Activated T-cell treated with anti-CD3 and anti-CD28 coated beads for 4 hours (primary cell): ENCODE data around the gene EHD1.
A peak's percentile ranks its signal among the peaks of the same experiment; 100 is the strongest.

Experiments used
- DNase-seq: peaks from one replicate; pipeline ENCODE4 v3.0.0-alpha.2; 2020

EHD1 gene

DNA sequence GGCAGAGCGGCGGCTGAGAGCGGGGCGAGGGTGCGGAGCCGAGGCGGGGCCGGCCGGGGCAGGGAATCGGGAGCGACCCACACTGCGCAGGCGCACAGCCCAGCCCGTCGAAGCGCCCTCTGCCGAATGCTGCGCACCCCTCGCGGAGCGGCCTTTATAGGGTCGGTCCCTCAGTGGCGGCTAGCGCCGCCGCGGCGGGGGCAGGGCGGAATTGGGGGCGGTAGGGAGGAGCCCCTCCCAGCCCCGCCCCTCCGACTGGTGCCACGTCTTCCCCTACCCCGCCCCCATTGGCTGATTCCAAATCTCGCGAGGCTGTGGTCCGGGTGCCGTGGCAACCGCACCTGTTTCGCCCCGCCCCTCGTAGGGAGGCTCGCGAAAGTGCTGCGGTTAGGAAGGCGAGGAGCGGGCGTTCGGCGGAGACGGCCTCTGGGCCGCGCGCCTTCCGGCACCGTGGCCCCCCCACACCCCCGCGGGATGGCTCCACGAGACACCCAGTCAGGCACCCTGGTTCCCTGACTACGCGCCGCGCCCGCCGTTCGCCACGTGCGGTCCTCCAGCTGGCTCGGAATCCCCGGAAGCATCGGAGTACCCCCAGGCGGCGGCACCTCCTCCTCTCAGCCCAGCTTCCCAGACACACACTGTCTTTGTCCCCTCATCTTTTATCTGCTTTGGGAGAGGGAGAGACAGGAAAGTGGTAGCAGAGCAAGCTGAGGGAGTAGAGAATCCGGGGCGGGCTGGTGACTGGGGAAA is at the start of gene EHD1:
TSS of gene EHD1 (minus strand) at position 128 of the 750 bp plus-strand sequence. CDS start 157 bp downstream, outside the sequence.
- DNase-seq: peak; percentile 100

DNA sequence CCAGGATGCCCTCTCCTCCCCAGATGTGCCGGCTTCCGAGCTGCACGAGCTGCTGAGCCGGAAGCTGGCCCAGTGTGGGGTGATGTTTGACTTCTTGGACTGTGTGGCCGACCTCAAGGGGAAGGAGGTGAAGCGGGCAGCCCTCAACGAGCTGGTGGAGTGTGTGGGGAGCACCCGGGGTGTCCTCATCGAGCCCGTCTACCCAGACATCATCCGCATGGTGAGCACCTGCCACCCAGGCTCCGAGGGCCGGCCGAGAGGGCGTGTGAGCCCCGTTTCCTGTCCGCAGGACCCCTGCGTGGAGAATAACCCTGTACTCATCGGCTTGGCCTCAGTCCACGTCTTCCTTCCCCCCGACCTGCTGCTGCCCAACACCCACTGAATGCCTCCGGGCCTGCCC is 48.3 kb upstream of the EHD1 start:
- no peak for DNase-seq

DNA sequence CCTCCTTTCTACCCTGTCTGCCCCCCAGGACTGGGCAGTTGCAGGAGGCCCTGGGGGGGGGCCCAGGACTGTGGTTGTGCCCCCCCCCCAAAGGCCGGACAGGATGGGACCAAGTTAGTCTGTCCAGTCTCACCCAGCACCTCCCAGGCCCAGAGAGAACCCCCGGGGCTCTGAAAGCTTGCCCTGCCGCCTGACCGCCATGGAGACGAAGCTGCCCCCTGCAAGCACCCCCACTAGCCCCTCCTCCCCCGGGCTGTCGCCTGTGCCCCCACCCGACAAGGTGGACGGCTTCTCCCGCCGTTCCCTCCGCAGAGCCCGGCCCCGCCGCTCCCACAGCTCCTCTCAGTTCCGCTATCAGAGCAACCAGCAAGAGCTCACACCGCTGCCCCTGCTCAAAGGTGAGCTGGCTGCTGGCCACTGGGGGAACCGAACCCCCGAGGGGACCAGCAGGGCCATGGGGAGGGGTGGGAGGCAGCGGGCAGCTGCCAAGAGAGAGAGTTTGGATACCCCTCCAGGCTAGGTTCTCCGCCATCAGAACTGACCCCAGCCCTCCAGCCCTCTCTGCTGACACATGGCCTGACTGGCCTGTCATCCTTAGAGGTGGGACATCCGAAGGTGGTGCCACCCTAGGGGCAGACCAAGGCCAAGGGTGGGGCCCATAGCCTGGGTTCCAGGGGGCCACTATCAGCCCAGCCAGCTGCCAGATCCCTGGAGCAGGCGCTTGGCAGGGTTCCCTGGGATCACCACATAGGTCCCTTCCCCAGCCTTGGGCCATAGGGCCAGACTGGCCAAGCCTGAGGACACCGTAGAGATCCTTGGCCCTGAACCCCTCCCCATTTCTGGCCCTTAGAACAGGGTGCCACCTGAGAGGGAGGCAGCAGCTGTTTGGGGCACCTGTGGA is 47.4 kb upstream of the EHD1 start:
- no peak for DNase-seq

DNA sequence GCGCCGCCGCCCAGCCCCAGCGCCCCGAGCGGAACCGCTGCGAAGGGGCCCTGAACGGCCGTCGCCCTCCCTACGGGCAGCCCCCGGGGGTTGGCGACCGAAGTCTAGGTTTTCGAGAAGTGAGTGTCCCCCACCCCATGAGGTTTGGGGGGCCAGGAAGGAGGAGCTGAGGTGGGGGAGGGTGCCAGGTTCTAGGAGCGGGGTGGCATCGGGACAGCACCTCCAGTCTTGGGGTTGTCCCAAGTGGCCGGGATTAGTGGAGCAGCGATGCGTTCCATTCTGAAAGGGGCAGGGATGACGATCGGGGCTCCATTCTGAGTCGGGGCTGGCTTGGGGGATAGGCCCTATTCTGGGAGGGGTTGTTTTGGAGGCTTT is 46.5 kb upstream of the EHD1 start:
- DNase-seq: no peak

DNA sequence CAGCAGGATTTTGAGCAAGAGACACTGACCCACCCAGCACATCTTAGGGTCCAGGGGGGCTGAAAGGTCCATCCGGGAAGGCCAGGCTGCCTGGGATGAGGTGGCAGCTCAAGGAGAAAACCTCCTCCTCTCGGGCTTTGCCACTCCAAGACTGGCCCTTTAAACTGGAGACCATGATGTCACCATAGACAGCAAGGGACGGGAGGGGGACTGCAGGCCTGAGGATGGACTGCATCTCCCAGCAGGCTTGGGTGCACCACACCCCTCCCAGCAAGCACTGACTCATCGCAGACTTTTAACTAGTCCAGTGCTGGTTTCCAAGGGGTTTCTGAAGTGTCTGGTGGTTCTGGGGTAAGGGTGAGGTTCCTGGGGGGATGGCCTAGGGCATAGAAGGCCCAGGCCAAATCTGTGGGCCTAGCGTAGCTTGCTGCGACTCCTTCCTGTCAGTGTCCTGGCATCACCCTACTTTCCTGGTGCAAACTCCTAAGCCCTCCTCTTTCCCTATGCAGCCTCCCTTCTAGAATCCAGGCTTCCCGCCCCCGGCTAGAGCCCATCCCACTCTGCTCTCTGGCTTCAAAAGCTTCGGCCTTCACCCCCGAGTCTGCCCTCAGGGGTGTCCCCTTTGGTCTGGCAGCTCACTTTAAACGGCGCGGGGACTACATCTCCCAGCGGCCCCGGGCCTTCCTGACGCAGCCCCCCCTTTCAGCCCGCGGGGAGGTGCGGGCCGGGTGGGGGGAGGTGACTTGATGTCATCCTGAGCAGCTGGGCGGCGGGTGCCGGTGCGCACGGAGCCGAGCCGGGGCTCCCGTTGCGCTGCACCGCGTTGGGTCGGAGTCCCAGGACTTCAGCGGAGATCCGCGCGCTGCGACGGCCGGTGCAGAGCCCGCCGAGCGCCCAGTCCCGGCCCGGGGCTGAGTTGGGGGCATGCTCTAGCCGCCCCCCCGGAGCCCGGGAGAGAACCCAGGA is 45.8 kb upstream of the EHD1 start, which contains the start of gene PPP2R5B:
TSS of gene PPP2R5B (plus strand) at position 746 of the 966 bp plus-strand sequence. CDS start 1,046 bp downstream, outside the sequence.
- peak; percentile 86 for DNase-seq

DNA sequence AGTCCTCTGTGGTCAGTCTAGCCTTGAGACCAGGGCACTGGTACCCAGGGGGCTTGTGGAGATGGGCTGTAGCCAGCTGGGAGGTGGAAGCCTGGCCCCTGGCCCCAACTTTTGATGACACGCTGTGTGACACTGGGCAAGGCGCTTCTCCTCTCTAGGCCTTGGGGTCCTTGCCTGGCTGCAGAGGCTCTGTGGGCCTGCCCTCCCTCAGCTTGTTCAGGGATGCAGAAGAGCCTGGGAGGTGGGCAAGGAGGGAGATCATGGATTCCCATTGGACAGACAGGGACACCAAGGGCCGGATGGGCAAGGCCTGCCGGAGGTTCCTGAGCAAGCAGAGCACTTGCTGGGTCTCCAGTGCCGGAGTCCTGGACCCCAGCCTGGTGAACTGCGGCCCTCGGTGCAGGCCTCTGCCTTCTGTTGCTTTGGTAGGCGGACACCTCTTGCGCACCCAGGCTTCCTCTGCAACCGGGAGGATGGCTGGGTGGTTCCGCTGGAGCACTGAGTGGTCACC is 44.8 kb upstream of the EHD1 start:
- no peak for DNase-seq

DNA sequence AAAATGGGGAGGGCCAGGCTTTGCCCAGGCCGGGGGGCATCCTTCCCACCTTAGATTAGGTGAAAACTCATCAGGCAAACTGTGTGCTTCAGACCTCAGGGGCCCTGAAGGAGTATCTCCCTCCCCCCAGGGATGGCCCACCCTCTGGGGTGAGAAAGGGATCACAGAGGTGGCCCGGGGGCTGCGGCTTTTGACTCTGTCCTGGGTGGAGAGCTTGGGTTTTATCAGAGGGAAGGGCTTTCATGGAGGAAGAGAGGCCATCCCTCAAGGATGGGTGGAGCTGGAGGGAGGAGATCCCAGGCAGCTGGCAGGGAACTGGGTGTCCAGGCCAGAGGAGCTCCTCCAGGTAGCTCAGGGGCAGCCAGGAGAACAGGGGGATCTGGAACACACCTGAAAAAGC is 43.0 kb upstream of the EHD1 start:
- DNase-seq: no peak

DNA sequence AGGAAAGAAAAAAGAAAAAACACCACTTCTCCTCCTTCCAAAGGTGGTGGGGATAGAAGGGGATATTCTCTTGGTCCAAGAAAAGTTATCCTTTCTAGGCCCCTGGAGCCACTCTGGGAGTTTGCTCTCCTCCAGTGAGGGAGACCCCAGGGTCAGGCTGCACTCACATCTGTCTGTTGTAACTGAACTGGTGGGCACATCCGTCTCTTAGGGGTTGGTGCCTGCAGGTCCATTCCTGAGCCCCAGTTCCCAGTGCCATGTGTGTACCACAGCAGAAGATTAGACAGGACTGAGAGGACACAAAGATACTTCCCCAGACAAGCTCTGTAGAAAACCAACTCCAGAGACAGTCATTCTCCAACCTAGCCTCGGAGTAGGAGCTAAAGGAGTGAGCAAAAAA is 41.7 kb upstream of the EHD1 start:
- DNase-seq: no peak

DNA sequence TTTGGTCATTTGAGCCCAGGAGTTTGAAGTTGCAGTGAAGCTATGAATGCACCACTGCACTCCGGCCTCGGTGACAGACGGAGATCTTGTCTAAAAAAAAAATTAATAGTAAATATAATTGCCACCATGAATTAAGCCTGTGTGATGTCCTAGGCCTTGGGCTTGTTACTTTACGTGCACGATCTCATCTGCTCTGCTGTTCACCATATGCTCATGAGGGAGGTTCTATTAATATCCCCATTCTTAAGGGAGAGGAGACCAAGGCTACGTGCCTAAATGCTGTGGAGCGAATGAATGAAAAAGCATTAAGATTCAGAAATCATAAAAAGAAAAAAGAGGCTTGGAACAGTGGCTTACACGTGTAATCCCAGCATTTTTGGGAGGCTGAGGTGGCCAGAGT is 41.2 kb upstream of the EHD1 start:
- no peak for DNase-seq

DNA sequence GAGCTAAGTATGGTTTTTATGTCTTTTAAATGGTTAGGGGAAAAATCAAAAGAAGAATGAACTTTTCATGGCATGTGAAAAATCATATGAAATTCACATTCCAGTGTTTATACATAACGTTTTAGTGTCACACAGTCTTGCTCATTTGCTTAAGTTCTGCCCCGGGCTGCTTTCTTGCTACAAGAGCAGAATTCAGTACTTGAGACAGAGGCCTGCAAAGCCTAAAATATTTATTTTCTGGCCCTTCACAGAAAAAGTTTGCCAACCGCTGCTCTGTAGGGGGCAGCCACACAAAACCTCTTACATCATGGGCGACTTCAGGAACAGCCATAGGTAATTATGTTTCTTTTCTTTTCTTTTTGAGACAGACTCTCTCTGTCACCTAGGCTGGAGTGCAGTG is 39.6 kb upstream of the EHD1 start:
- DNase-seq: no peak

DNA sequence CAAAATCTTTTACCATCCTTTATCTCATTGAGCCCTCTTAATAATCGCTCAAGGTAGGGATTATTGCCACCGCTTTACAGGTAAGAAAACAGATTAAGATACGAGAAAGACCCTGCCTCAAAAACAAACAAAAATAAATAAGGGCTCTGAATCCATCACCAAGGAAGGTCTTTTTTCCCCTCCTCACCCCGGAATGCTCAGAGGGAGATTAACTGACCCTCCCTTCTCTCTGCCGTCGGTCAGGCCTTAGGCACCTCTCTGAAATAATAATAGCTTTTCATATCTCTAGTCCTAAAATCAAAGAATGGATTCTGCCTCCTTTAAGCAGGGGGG is 39.2 kb upstream of the EHD1 start:
- no peak for DNase-seq

DNA sequence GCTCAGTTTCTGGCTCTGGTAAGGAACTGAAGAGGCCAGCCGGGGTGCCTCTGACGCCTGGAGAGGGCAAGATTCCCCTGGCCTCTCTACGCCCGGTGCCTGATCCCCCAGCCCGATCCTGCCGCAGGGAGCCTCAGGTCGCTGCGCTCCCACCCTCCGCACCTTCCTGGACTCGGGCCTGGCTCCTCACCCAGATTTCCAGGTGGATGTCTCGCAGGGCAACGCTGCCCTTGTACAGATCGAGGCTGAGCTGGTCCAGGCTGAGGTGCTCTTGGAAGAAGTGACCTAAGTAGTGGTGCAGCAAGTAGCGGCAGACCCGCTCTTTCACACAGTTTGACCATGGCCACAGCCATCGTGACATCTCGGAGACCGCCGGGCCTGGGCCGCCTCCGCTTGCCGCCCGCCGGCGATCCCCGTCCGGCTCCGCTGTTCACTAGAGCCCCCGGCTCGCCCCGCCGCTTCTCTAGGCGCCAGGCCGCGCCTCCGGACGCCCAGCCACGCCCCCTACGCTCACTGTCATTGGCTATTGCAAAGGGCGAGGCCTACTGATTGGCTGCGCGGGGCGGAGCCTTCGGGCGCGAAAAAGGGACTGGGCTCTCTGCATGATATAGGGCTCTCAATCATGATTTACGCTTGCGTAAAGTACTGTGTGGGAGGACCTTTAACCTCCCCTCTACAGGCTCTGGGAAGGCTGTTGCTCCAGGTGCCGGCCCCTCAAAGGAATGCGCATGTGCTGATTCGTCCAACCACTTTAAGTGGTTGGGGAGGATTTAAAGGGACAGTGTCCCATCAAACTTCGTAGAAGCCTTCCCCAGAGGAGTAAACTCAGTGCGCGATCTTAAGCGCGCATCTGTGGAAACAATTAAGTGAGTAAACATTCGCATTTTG is 38.6 kb upstream of the EHD1 start, which contains the start of gene ATG2A:
TSS of gene ATG2A (minus strand) at position 435 of the 888 bp plus-strand sequence. CDS start at position 361, 74 bp downstream.
- DNase-seq: peak; percentile 97

DNA sequence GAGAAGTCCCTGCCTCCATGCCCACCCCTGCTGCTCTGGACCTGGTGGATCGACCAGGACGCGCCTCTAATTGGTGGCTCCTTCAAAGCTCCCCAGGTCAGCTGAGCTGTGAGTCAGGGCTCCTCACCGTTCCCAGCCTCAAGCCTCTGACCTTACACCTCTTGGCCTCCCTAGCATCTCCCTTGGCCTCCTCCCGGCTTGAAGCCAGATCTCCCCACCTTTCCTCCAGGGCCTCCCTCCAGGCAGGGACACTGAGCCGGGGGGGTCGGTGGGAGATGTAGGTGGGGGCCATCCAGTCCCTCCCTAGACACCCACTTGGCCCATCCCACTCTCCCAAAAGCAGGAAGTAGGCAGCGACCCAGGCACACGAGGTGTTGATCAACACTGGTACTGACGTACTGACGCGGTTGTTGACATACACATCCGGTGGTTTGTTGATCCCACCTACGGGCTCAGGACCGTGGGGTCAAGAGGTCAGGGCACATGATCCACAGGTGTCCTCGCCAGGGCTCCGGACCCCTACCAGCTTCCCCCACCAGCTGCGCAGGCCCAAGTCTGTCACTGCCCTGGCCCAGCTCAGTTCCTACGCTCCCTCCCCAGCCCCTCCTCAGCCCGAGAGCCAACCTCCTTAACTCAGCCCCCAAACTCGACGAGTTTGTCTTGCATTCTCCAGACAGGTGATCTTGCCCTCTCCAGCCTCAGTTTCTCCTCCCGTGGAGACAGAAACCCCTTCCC is 37.8 kb upstream of the EHD1 start:
- no peak for DNase-seq

DNA sequence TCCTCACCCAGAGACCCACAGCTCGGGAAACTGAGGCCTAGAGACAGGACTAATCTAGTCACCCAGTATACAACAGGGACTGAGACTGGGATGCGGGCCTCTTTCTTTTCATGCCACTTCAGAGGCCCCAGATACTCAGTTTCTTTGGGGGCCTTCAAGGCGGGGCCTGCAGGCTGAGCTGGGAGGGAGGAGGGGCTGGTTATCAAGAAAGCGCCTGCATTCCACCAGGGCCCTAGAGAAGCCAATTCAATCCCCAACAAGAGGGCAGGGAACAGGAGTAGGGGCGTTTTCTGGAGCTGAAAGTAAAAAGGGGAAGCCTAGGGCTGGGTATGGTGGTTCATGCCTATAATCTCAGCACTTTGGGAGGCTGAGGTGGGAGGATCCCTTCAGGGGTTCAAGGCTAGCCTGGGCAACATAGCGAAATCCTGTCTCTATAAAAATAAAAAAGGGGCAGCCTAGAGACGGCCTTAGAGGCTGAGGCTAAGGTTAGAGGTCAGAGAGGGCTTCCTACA is 37.0 kb upstream of the EHD1 start:
- no peak for DNase-seq

DNA sequence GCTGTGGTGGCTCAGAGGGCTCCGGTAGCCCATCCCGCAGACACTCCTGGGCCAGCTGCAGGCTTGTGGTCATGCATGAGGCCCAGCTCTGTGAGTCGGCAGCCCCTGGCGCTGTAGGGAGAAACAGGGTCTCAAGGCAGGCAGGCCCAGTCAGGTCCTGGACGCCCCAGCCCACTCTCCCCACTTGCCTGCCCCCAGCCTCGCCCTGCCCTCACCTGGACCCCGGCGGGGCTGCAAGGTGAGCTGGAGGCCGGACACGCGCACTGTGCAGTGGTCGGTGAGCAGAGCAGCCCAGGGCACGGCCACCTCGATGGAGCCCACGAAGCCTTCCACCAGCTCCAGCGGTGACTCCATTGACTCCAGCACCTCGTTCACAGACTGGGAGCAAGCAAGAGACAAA is 35.7 kb upstream of the EHD1 start:
- DNase-seq: no peak

DNA sequence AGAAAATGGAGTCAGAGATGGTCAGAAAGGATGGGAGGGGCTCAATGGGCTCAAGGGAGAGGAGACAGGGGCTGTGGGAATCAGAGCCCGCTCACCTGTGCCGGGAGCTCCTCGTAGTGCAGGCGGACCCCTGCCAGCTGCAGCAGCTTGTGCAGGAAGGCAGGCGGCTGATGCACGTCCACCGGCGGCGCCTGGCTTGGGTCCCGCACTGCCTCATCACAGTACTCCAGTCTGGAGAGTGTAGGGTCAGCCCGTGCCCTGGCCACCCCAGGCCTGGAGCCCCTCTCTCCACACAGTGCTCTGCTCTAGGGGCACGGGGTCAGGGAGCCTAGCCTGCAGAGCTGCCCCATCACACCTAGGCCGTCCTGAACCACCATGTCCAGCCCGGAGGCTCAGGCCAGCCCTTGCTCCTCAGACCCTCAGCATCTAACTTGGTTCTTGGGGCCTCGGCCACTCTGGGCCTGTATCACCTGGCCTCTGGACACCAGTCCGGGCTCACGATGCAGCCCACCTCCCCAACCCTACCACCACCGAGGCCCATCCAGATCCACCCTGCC is 34.8 kb upstream of the EHD1 start:
- DNase-seq: no peak

DNA sequence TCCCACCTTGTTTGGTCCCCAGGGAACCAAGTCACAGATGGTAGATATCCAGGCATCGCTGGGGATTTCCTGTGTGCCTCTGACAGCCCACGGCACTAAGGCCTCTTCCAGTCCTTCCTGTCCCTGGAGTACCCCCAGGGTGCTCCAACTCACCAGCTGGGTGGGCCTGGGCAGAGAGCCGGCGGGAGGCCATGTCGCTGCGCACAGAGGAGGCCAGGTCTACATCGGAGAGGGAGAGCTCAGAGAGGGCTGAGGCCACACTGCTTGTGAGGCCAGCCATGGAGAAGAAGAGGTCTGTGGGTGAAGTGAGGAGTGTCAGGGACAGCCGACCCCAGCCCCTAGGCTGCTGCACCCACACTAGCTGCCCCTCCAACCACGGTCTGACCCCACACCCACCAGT is 33.3 kb upstream of the EHD1 start:
- no peak for DNase-seq

DNA sequence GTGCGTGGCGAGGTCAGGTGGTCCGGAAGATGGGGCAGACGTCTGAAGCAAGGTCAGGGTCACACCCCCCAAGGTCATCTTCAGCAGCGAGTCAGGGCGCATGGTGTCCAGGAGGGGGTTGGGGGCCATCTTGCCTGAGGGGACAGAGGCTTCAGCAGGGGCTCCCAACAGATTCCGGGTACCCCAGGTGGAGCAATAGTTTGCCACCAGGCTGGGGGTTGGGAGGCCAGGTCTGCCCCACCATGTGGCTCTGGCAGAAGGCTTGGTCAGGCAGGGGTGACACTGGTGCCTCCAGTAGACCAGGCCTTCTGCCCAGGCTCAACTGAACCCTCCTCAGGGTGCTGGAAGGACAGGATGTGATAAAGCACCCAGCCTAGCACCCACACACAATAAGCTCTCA is 32.7 kb upstream of the EHD1 start:
- DNase-seq: no peak

DNA sequence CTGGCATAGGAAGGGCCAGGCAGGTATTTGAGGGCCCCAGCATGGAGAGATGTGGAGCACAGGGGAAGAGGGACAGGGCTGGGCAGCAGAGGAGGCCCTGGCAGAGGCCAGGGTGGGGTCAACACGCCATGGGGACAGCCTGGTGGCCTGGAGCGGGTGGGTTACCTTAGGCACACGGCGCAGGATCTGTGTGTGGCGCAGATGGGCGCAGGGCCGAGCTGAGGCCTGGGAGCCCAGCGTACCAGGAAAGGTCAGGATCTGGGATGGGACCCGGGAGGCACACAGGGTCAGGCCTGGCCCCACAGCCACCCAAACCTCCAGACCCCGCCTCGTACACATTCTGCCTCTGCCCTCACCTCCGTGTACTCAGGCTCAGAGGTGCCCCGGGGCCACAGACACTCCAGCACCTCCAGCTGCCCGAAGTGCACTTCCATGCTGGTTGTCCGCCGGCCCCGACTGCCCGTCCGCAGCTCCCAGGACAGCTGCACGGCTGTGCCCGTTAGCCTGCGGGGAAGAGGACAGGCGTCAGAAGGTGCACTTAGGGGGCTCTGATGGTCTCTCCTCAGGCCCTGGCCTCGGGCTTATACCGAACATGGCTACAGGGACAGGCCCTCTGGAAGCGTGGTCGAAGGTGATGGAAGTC is 32.2 kb upstream of the EHD1 start:
- DNase-seq: no peak
